Left renal pelvis (tissue), 4 donors: ENCODE results near the gene NR1H4. TPM values are rescaled to one million over a fixed set of nuclear protein-coding genes. Genes with fewer than 3 reads are reported as not detected.
"Not testable (repeated sequence)": the region's sequence is repeated elsewhere in the genome, so short reads cannot be mapped to it uniquely, and the experiment has no call there.

Source experiments
- DNase-seq, 4 donors: peaks; one replicate each; pipeline ENCODE4 v3.0.0-alpha.2; 2013; ENCODE audit warnings: low read depth in 4 of 4, low spot score in 3 of 4
- polyA plus RNA-seq, 4 donors: library from polyadenylated mRNA; unstranded; fragments of 120-200 nt; gene quantifications; one replicate each; pipeline ENCODE4 v1.2.1, GENCODE V29; 2013; ENCODE audit not compliant: insufficient read length in 4 of 4

NR1H4 gene
- polyA plus RNA-seq, 4 donors: 0.82 to 16.5 (median 12.7) TPM

DNA sequence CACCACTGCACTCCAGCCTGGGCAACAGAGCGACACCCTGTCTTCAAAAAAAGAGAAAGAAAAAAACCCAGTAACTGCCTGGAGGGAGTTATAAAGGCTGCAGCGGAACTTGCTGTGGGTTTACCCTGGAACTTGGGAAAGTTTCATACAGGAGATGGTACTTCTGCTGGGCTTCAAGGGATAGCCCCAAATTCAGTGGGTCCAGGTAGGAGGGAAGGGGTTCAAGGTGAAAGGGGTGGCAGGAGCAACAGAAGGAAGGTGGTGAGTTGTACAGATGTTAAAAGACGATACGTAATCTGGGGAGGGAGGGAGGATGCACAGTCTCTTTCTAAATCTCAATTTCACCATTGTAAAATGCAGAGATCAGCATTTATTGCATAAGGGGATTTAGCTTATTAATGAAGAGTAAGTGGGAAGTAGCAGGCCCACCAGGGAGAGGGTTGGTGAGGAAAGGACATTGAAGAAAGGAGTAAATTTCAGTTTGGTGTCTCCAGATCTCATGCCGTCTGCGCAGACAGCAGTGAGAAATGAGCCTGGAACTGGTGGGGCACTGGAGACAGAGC is 91.3 kb downstream of the NR1H4 start:
- DNase-seq: no peak

DNA sequence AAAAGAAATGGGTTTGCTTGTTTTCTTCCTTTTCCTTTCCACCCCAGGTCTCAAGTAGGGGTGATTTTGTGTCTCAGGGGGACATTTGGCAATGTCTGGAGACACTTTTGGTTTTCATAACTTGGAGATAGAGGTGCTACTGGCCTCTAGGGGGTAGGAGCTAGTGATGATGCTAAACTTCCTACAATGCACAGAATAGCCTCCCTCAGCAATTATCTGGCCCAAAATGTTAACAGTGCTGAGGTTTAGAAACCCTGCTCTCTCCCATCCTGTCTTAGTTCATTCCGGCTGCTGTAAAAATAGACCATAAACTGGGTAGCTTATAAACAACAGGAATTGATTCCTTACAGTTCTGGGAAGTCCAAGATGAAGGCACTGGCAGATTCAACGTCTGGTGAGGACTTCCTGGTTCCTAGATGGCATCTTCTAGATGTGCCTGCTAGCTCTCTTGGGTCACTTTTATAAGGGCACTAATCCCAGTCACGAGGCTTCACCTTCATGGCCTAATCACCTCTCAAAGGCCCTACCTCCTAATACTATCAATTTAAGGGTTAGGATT is 92.4 kb downstream of the NR1H4 start:
- no peak for DNase-seq

DNA sequence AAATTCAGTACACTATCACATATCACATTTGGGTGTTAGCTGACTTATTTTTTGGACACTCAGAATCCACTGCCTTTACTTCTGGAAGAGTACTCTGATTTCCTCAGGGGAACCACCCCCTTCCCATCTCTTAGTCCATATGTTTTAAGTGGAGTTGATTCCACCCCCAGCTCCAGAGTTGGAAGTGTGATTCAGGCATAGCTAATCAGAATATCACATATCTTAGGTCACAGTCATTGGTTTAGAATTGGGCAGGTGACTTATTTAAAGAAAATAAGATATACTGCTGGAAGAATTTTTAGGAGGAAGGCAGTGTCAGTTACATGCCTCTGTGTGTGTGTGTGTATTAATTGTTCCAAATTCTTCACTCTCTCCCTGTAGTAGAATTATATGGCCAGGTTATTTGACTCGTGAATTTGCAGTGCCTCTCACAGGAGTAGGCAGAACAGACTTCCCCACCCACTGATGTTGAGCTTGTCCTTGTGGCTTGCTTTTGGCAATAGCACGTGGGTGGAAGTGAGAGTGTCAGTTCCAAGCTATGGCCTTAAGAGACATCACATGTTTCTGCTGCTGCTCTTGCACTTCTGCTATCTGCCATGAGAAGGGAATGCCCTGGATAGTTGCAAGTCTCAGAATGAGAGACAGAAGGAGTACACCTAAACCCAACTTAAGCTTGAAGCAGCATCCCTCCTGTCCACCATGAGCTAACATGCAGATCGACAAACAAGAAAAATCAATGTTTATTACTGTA is 93.4 kb downstream of the NR1H4 start:
- no peak for DNase-seq

DNA sequence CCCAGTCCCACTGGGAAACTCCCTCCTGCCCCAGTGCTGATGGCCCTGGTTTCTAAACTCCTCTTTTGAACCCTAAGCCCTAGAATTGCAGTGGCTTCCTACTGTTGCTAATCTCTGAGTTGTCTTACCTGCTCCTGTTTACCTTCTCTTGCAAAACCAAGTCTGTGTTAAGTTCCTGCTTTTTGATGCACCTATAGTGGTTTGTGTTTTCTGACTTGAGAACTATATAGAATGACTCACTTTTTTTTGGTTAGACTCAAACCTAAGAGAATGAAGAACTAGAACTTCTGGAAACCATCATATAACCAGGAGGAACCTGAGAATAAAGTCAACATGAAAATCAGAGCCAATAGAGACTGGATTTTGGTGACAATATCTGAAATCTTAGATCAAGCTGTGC is 94.3 kb downstream of the NR1H4 start:
- DNase-seq: no peak

DNA sequence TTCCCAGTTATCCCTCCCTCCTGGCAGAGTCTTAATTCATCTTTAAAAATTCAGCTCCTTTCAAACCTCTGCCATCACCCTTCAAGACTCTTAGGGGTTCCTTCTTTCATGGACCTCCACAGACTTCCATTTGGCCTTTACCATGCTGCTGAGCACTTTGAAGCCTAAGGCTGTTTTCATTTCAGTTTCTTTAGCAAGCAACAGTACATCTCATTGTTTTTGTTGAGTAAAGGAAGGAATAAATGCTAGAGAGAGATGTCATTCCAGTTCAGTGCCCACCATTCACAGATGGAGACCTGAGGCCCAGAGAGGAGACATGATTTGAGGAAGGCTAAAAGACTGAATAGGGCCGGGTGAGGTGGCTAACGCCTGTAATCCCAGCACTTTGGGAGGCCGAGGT is 98.5 kb downstream of the NR1H4 start:
- no peak for DNase-seq

DNA sequence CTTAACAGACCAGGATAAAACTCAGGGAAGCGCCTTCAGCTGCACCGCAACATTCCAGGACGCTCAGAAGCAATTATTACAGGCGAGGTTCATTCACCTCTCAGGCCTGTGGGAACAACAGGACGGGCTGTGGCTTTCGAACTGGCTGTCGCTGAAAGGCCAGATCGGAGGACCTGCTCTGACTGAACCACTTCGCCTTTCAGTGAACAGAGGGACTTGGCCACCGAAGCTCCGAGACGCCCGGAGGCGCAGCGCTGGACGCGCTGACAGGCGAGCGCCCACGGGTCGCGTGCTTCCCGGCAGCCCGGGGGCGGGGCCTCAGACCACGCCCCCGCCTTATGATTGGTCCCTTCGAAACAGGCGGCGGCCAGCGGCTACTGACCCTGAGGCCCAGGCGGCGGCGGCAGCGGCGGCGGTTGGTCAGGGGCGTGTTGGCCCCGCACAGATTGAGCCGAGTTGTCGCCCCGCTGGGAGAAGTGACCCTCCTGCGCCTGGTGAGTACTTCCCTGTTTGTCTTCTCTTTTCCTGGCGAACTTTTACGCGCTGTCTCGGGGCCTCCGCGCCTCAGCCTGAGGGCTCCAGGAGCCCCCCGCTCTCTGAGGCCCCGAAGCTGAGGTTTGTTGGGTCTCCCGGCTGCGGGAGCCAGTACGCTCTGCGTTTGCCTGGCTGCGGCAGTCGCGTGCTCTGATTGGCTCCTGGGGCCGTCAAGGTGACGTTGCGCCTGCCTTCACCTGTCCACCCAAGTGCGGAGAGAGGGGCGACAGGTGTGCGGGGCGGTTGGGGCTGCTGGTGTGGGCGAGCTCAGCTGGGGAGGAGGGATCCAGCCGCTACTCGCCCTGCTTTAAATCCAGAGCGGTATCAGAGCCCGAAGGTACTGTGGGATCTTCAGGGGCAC is 99.9 kb downstream of the NR1H4 start, which contains the start of gene GAS2L3:
Gene GAS2L3, plus strand, starts transcription at position 393 of the 895 bp plus-strand sequence. CDS start 21,221 bp downstream, outside the sequence.
- DNase-seq: peak; percentile 72 to 84 (median 76)

DNA sequence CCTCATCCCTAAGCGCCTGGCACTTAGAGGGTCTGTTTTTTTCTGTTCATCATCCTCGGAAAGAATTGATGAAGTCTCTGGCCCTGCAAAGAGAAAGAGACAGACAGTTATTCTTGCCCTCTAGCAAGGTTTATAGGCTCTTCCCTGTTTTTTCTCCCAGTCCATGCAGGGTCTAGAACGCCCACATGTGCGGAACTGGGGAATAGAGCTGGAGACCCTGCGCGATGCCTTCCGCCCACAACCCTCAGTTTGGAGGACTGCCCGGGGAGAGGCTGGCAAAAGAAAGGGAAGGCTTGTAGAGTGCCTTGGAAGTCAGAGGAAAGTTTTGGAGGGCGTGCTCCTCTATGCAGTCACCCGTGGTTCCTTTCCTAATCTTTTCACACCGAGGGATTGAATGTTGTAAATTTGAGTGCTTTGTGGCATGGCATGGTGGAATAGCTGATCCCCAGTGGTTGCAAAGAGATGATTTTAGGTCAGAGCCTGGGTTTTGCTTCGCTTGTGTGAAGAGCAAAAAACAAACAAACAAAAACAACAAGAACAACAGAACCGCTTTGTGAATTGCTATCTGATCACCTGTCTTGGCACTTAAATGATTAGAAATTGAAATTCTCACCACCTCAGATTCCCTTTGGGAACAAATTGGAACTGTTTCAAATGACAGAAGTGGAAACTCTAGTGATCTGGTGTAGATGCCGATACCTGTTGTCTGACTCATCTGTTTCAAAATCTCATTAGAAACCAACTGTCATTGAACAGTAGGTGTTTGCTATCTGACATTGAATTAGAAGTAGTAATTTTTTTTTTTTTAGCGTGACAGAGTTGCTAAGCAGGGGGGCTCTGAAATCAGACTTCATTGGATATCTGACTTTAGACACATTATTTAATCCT is 100.8 kb downstream of the NR1H4 start:
- peak in 1 of 4 donors; percentile 10 for DNase-seq

DNA sequence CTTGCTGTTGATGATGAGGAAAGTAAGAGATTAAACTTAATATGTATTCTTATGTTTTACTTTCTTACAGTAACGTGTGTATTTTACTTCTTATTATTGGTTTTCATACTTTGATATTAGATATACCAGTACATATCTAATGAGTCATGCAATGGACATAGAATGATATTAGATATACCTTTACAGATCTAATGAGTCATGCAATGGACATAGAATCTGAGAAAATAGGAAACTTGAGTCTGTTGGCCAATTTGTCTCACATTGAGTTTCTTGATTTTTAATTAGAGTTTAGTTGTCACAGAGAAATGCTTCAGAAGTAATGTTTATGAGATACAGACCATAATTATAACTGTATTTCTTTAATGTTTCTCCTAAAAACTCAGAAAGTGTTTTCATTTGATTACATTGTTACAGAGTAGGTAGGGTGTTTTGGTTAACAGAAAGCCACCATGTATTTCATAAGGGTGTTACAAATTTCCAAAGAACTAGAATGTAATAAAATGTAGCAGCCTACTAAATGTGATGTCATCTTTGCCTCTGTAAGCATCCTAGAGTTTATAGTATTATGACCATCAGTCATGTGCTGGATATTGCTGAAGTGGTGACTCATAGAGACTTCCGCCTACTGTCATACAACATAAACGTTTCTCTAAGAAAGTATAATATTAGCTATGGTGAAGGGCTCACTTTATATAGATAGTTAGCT is 102.8 kb downstream of the NR1H4 start:
- no peak for DNase-seq

DNA sequence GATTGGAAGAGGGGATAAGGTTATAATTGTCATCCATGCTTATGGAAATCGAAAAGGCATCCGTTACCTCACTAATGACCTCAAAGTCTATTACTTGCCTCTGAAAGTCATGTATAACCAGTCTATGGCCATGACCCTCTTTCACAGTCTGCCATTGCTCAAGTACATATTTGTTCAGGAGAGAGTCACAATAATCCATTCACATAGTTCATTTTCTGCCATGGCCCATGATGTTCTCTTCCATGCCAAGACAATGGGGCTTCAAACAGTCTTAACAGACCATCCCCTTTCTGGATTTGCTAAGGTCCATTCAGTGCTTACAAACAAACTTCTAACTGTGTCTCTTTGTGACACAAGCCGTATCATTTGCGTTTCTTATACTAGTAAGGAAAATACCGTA is 105.3 kb downstream of the NR1H4 start:
- DNase-seq: no peak

DNA sequence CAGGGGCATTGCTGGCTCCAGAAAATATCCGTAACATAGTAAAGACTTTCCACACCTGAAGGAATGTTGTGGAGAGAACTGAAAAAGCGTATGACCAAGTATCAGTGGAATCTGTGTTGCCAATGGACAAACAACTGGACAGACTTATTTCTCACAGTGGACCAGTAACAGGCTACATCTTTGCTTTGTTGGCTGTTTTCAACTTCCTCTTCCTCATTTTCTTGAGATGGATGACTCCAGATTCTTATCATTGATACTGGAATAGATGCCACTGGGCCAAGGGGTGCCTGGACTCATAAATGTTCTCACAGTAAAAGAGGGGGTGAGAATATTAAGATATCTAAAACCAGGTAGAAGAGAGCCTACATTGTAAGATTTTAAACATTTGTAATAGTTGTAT is 106.2 kb downstream of the NR1H4 start:
- DNase-seq: no peak

DNA sequence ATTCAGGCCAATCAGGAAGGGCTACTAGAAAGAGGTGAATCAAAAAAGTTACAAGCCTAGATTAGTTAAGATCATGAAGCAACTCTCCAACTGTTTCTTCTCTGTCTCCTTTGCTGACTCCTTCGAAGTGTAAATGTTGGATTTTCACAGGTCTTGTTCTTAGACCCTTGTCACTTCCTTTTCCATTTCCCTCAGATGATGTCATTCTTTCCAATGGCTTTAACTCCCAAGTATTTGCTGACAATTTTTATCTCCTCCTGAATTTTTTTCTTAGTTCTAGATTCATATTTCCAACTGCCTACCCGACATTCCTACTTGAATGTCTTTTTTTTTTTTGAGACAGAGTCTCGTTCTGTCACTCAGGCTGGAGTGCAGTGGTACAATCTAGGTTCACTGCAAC is 110.6 kb downstream of the NR1H4 start:
- no peak for DNase-seq

DNA sequence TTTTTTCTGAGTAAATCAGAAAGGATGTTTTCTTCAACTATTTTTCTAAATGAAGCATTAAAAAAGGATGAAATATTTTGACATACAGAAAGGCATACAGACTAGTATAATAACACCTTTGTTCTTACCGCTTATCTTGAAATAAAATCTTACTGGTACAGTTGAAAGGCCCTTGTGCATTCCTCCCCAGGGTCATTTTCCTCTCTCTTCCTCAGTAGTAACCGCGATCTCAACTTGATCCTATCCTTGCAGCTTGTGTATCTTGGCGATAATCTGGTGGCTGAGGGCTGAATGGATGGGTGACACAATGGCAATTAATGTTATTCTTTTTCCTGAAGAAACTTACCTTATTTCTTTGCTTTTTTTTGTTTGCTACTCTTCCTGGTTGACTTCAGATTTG is 118.3 kb downstream of the NR1H4 start:
- DNase-seq: no peak

DNA sequence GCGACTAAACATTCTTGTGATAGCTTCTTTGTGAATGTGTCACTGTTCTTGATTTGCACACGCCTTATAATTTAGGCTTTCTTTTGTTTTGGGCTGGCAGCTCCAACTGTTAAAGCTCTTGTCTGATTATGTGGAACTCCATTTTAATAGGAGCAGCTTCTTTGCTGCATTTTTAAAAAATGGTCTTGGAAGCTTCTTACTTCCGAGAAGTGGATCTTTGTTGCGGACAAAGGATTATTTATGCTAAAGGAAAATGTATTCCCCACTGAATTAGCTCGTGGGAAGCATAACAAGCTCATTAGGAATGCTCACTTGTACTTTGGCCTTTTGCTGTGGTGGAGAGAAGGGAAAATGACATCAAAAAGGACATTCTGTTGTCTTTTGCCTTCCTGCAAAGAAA is 119.8 kb downstream of the NR1H4 start:
- DNase-seq: no peak

DNA sequence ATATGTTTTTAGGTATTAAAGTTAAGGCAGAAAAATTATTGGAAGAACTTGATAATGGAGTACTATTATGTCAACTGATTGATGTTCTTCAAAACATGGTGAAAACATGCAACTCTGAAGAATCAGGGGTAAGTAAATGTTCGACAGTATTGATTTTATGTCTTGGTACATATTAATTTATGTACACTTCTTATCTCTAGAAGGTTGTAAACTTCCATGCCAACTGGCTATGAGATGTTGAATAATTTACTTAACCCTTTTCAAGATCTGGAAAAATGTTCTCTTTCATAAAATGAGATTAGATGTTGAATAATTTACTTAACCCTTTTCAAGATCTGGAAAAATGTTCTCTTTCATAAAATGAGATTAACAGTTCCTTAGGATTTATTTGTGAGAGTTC is 128.0 kb downstream of the NR1H4 start:
- DNase-seq: no peak

DNA sequence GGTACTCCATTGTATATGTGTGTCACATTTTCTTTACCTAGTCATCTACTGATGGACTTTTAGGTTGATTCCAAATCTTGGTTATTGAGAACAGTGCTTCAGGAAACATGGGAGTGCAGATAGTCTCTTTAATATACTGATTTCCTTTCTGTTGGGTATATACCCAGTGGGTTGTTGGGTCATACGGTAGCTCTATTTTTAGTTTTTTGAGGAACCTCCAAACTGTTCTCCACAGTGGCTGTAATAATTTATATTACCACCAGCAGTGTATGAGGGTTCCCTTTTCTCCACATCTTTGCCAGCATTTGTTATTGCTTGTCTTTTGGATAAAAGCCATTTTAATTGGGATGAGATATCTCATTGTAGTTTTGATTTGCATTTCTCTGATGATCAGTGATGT is 129.3 kb downstream of the NR1H4 start:
- not testable (repeated sequence) for DNase-seq

DNA sequence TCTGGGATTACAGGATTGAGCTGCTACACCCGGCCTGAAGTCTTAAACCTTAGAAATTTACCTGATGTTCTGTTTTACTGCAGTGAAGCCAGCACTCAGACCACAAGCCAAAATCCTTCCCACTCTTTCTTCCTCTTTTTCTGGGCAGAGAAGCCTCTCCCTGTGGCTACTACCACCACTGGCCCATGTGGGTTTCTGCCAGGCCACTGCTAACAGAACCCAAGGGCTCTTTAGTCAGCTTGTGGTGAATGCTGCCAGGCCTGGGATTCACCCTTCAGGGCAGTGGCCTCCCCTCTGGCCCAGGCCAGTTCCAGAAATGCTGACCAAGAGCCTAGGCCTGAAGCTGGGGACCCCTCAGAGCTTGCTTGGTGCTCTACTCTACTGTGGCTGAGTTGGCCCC is 135.1 kb downstream of the NR1H4 start:
- no peak for DNase-seq

DNA sequence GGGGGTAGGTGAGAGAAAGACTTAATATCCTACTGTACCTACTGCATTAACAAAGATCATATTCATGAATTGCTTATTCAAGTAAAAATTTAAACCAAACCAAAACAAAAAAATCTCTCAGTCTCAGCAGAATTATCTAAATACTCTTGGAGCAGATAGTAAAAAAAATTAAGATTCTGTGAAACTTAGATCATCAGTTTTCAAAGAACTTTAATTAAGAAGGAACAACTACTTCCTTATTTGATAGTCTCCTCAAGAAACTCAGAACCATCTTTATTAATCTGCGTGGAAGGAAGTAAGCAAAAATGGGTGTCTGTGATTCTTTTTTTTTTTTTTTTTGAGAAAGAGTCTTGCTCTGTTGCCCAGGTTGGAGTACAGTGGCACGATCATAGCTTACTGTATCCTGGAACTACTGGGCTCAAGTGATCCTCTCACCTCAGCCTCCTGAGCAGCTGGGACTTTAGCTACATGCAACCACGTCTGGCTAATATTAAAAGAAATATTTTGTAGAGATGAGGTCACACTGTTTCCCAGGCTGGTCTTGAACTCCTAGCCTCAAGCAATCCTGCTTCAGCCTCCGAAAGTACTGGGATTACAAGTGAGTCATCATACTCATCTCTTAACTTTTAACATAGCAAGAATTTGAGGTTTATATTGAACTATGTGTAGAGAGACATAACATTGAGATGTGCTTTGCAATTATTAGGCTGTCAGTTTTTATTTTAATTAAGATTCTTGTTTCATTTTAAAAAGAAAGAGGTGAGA is 137.2 kb downstream of the NR1H4 start:
- no peak for DNase-seq

DNA sequence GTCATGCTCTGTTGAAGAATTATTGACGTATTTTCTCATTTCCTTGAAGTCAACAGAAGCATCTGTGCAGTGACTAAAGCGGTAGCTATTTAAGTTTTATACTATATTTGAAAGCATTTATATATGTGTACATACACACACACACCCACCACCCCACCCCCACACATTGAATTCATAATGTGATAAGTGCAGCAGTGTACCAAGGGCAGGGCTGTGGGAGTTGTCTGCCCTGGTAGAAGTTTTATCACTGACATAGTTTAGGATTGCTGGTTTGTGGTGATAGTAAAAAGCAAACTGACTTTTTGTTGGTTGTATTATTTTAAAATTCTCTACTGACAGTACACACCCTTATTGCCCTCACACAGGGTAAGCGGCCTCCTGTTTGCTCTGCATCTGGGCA is 138.9 kb downstream of the NR1H4 start:
- DNase-seq: no peak
